GM23338 (cell line): Measurements from ENCODE around the gene SGK1. TPM values are rescaled to one million over a fixed set of nuclear protein-coding genes. Genes with fewer than 3 reads are reported as not detected.
"Not testable (repeated sequence)": the region's sequence is repeated elsewhere in the genome, so short reads cannot be mapped to it uniquely, and the experiment has no call there.

ENCODE experiments used
- ATAC-seq: fragments of 200-7000 bp; cut with Tn5 transposase; 3 replicates; pipeline ENCODE4 v1.9.1; 2020
- DNase-seq: peaks from one replicate; pipeline ENCODE4 v3.0.0-alpha.2; 2015; ENCODE audit warnings: low spot score
- H2AFZ ChIP-seq: fragments of 200-600 bp; sonication (generic); 2 replicates; pipeline ENCODE4 v1.8.0; 2016; ENCODE audit warnings: antibody characterized with exemption, mild to moderate bottlenecking, moderate library complexity
- H3F3A ChIP-seq: fragments of 200-600 bp; sonication (generic); replicated peaks from 2 replicates; pipeline ENCODE4 v1.8.0; 2017; ENCODE audit warnings: antibody characterized with exemption, mixed run types, low read depth
- H3K27ac ChIP-seq: fragments of 200-600 bp; sonication (generic); 2 replicates; pipeline ENCODE4 v1.6.1; 2016; ENCODE audit warnings: low read depth
- H3K27me3 ChIP-seq: fragments of 200-600 bp; sonication (generic); 2 replicates; pipeline ENCODE4 v1.8.0; 2016; ENCODE audit warnings: mild to moderate bottlenecking, mixed run types, moderate library complexity; ENCODE audit not compliant: insufficient read depth
- H3K36me3 ChIP-seq: fragments of 200-600 bp; sonication (generic); 2 replicates; pipeline ENCODE4 v1.8.0; 2016; ENCODE audit warnings: mild to moderate bottlenecking; ENCODE audit not compliant: insufficient read depth
- H3K4me1 ChIP-seq: fragments of 200-600 bp; sonication (generic); 2 replicates; pipeline ENCODE4 v1.8.0; 2016; ENCODE audit warnings: mild to moderate bottlenecking, moderate library complexity; ENCODE audit not compliant: insufficient read depth
- H3K4me2 ChIP-seq: fragments of 200-600 bp; sonication (generic); 2 replicates; pipeline ENCODE4 v1.7.1; 2017; ENCODE audit warnings: mixed run types
- H3K4me3 ChIP-seq: fragments of 200-600 bp; sonication (generic); 2 replicates; pipeline ENCODE4 v1.6.1; 2016; ENCODE audit warnings: mixed run types
- H3K79me2 ChIP-seq: fragments of 200-600 bp; sonication (generic); replicated peaks from 2 replicates; pipeline ENCODE4 v1.8.0; 2017; ENCODE audit warnings: mild to moderate bottlenecking; ENCODE audit not compliant: insufficient read depth
- H3K9me2 ChIP-seq: fragments of 200-600 bp; sonication (generic); 2 replicates; pipeline ENCODE4 v1.8.0; 2017; ENCODE audit not compliant: insufficient read depth
- H4K20me1 ChIP-seq: fragments of 200-600 bp; sonication (generic); replicated peaks from 2 replicates; pipeline ENCODE4 v1.8.0; 2017; ENCODE audit warnings: mild to moderate bottlenecking; ENCODE audit not compliant: insufficient read depth
- H3K27ac Mint-ChIP-seq: 2 replicates; pipeline ENCODE4 v1.8.0; 2020; ENCODE audit warnings: inconsistent platforms, mild to moderate bottlenecking, moderate library complexity, mixed read lengths
- H3K27me3 Mint-ChIP-seq: 3 replicates; pipeline ENCODE4 v1.8.0; 2022; ENCODE audit warnings: low read depth, mild to moderate bottlenecking, moderate library complexity, mixed read lengths, inconsistent platforms; ENCODE audit not compliant: insufficient read depth, poor library complexity
- H3K36me3 Mint-ChIP-seq: 3 replicates; pipeline ENCODE4 v1.8.0; 2021; ENCODE audit warnings: low read depth, mild to moderate bottlenecking, inconsistent platforms, moderate library complexity, mixed read lengths
- H3K4me1 Mint-ChIP-seq: 3 replicates; pipeline ENCODE4 v1.8.0; 2020; ENCODE audit warnings: mild to moderate bottlenecking, inconsistent platforms, mixed read lengths
- H3K4me3 Mint-ChIP-seq: 3 replicates; pipeline ENCODE4 v1.8.0; 2021; ENCODE audit warnings: moderate library complexity, mild to moderate bottlenecking, inconsistent platforms, mixed read lengths
- H3K9me3 Mint-ChIP-seq: 3 replicates; pipeline ENCODE4 v1.8.0; 2020; ENCODE audit warnings: moderate library complexity, mild to moderate bottlenecking, inconsistent platforms, mixed read lengths
- CREB1 ChIP-seq: fragments of 250-450 bp; sonication (Bioruptor Pico); IDR thresholded peaks from 2 replicates; pipeline ENCODE4 v1.5.0; 2020; ENCODE audit warnings: low read depth, mild to moderate bottlenecking, moderate library complexity
- EZH2 ChIP-seq: fragments of 200-600 bp; sonication (generic); IDR thresholded peaks from one replicate; pipeline ENCODE4 v1.8.0; 2017; ENCODE audit warnings: antibody characterized with exemption, mild to moderate bottlenecking, low read depth; ENCODE audit not compliant: unreplicated experiment
- JUNB ChIP-seq: IDR thresholded peaks from one replicate; pipeline ENCODE4 v1.6.1; 2016; ENCODE audit warnings: antibody characterized with exemption; ENCODE audit not compliant: unreplicated experiment
- polyA plus RNA-seq: library from polyadenylated mRNA; unstranded; fragments of >200 nt; fragmentation: Nextera tagmentation; extraction: Ambion mirVana; gene quantifications from 2 replicates; pipeline ENCODE4 v1.2.1, GENCODE V29; 2016
- total RNA-seq: library from RNA; depleted of rRNA; stranded (reverse); fragments of >200 nt; shearing (Covaris generic); gene quantifications from 2 replicates; pipeline ENCODE4 v1.2.3, GENCODE V29; 2014
- TF ChIP-seq, protein P1 (sequence below): IDR thresholded peaks from 2 replicates; pipeline ENCODE4 v1.6.1; 2016; ENCODE audit warnings: antibody characterized with exemption
- TF ChIP-seq, protein P2 (sequence below): fragments of 250-450 bp; sonication (Bioruptor Pico); IDR thresholded peaks from 2 replicates; pipeline ENCODE4 v1.5.0; 2020; ENCODE audit warnings: mild to moderate bottlenecking, moderate library complexity

Gene SGK1
- total and polyA plus RNA-seq, 2 experiments from 2014 or later = 16.3 to 37.2 TPM

DNA sequence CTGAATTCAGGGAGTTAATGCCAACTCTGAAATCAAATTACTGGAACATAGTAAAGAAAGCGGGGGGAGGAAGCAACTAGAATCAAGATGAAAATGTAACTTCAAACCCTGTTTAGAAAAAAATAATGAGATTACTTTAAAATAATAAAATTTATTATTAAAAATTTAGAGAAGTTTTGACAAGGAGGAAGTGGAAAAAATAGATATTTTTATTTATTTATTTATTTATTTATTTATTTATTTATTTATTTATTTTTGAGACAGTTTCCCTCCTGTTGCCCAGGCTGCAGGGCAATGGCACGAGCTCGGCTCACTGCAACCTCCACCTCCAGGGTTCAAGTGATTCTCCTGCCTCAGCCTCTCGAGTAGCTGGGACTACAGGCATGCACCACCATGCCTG, 82.6 kb downstream of the SGK1 start:
- H3K27me3 Mint-ChIP-seq, DNase-seq: not testable (repeated sequence)

DNA sequence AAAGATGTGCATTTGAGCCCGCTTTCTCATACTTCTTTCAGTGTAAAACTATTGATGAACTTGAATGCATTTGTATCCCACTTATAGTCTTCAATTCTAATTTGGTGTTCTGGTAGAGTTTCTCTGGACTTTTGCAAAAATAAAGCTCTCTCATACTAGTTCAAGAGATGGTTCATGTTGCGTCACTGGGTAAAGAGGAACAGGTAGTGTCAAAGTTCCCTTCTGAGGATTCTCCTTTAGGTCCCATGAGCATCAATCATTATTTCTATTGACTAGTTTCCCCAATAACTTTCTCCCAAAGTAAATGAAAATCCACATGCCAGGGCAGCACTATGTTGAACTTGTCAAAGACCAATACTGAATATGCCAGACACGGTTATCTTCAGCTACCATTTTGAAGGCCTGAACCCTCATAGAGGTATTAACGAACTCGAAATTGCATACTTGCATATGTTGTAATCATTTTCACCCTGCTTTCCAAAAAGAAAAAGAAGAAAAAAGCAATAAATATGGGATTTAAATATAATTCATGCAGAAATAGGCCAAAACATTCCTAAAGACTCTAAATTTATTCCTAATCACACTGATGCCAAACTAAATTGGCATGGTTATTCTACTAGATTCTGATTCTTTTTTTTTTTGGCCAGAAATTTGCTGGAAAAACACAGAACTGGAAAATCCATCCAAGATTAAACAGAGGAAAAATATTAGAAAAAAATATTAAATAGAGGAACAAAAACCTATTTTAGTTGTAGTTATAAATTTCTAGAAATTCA, 84.5 kb downstream of the SGK1 start:
- Mint-ChIP-seq H3K27ac (no peak overlapping the region), H3K4me1 (peaks cover 25% of the 10 kb centered on the region), H3K36me3 (no peaks in the 10 kb centered on the region), H3K4me3 (no peak overlapping the region), H3K27me3 (peaks cover 2% of the 10 kb centered on the region), H3K9me3 (no peaks in the 10 kb centered on the region)
- H3K27me3 ChIP-seq = no peaks in the 10 kb centered on the region
- H3K27ac ChIP-seq = no peak overlapping the region
- H3F3A ChIP-seq = no peaks in the 10 kb centered on the region
- DNase-seq (no peak), ATAC-seq (no peak)
- H4K20me1 ChIP-seq = no peaks in the 10 kb centered on the region
- no peak for TF ChIP-seq CREB1
- TF ChIP-seq, protein P1, sequence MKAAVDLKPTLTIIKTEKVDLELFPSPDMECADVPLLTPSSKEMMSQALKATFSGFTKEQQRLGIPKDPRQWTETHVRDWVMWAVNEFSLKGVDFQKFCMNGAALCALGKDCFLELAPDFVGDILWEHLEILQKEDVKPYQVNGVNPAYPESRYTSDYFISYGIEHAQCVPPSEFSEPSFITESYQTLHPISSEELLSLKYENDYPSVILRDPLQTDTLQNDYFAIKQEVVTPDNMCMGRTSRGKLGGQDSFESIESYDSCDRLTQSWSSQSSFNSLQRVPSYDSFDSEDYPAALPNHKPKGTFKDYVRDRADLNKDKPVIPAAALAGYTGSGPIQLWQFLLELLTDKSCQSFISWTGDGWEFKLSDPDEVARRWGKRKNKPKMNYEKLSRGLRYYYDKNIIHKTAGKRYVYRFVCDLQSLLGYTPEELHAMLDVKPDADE = no peak
- H3K79me2 ChIP-seq = no peaks in the 10 kb centered on the region
- peaks cover 11% of the 10 kb centered on the region for H3K4me1 ChIP-seq
- no peaks in the 10 kb centered on the region for H3K36me3 ChIP-seq
- no peaks in the 10 kb centered on the region for H3K9me2 ChIP-seq
- H3K4me2 ChIP-seq = no peak overlapping the region
- no peak overlapping the region for H3K4me3 ChIP-seq
- H2AFZ ChIP-seq = no peak overlapping the region

More for the DNA sequence above, 82.6 kb downstream of the SGK1 start:
- not testable (repeated sequence) for H3F3A ChIP-seq, H3K9me2 ChIP-seq, H3K4me1 Mint-ChIP-seq, H3K36me3 Mint-ChIP-seq, H3K79me2 ChIP-seq, H2AFZ ChIP-seq, H3K4me2 ChIP-seq, H3K27ac Mint-ChIP-seq, H4K20me1 ChIP-seq, H3K36me3 ChIP-seq, ATAC-seq, H3K27ac ChIP-seq, H3K4me1 ChIP-seq, H3K4me3 ChIP-seq, H3K9me3 Mint-ChIP-seq, H3K4me3 Mint-ChIP-seq, H3K27me3 ChIP-seq

DNA sequence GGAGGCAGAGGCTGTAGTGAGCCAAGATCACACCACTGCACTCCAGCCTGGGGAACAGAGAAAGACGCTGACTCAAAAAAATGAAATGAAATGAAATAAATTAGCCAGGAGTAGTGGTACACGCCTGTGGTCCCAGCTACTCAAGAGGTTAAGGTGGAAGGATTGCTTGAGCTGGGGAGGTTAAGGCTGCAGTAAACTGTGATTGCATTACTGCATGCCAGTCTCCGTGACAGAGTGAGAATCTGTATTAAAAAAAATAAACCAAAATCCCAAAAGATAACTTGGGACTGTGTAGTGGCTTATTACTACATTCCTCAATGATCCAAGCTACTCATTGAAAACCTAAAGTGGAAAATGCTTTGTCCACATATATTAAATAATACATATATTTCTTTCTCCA, 87.0 kb downstream of the SGK1 start:
- H4K20me1 ChIP-seq = no peaks in the 10 kb centered on the region
- H3K36me3 ChIP-seq = no peaks in the 10 kb centered on the region
- no peak overlapping the region for H3K4me2 ChIP-seq
- H3K4me1 ChIP-seq = peaks cover 11% of the 10 kb centered on the region
- H3K27ac ChIP-seq = no peak overlapping the region
- no peak overlapping the region for H3K4me3 ChIP-seq
- H3K79me2 ChIP-seq = no peaks in the 10 kb centered on the region
- no peak for ATAC-seq
- H3F3A ChIP-seq = no peaks in the 10 kb centered on the region
- Mint-ChIP-seq H3K36me3 (no peaks in the 10 kb centered on the region), H3K4me1 (peaks cover 17% of the 10 kb centered on the region), H3K27ac (no peak overlapping the region), H3K4me3 (no peak overlapping the region), H3K9me3 (no peaks in the 10 kb centered on the region), H3K27me3 (peaks cover 4% of the 10 kb centered on the region)
- H2AFZ ChIP-seq = 0 out of 2 replicates have a peak overlapping the region, but pooled peaks have one; percentile 78
- DNase-seq = no peak
- H3K27me3 ChIP-seq = no peaks in the 10 kb centered on the region
- H3K9me2 ChIP-seq = no peaks in the 10 kb centered on the region
- TF ChIP-seq, protein P1 = no peak
- no peak for TF ChIP-seq EZH2
- TF ChIP-seq JUNB = no peak
- TF ChIP-seq, protein P2, sequence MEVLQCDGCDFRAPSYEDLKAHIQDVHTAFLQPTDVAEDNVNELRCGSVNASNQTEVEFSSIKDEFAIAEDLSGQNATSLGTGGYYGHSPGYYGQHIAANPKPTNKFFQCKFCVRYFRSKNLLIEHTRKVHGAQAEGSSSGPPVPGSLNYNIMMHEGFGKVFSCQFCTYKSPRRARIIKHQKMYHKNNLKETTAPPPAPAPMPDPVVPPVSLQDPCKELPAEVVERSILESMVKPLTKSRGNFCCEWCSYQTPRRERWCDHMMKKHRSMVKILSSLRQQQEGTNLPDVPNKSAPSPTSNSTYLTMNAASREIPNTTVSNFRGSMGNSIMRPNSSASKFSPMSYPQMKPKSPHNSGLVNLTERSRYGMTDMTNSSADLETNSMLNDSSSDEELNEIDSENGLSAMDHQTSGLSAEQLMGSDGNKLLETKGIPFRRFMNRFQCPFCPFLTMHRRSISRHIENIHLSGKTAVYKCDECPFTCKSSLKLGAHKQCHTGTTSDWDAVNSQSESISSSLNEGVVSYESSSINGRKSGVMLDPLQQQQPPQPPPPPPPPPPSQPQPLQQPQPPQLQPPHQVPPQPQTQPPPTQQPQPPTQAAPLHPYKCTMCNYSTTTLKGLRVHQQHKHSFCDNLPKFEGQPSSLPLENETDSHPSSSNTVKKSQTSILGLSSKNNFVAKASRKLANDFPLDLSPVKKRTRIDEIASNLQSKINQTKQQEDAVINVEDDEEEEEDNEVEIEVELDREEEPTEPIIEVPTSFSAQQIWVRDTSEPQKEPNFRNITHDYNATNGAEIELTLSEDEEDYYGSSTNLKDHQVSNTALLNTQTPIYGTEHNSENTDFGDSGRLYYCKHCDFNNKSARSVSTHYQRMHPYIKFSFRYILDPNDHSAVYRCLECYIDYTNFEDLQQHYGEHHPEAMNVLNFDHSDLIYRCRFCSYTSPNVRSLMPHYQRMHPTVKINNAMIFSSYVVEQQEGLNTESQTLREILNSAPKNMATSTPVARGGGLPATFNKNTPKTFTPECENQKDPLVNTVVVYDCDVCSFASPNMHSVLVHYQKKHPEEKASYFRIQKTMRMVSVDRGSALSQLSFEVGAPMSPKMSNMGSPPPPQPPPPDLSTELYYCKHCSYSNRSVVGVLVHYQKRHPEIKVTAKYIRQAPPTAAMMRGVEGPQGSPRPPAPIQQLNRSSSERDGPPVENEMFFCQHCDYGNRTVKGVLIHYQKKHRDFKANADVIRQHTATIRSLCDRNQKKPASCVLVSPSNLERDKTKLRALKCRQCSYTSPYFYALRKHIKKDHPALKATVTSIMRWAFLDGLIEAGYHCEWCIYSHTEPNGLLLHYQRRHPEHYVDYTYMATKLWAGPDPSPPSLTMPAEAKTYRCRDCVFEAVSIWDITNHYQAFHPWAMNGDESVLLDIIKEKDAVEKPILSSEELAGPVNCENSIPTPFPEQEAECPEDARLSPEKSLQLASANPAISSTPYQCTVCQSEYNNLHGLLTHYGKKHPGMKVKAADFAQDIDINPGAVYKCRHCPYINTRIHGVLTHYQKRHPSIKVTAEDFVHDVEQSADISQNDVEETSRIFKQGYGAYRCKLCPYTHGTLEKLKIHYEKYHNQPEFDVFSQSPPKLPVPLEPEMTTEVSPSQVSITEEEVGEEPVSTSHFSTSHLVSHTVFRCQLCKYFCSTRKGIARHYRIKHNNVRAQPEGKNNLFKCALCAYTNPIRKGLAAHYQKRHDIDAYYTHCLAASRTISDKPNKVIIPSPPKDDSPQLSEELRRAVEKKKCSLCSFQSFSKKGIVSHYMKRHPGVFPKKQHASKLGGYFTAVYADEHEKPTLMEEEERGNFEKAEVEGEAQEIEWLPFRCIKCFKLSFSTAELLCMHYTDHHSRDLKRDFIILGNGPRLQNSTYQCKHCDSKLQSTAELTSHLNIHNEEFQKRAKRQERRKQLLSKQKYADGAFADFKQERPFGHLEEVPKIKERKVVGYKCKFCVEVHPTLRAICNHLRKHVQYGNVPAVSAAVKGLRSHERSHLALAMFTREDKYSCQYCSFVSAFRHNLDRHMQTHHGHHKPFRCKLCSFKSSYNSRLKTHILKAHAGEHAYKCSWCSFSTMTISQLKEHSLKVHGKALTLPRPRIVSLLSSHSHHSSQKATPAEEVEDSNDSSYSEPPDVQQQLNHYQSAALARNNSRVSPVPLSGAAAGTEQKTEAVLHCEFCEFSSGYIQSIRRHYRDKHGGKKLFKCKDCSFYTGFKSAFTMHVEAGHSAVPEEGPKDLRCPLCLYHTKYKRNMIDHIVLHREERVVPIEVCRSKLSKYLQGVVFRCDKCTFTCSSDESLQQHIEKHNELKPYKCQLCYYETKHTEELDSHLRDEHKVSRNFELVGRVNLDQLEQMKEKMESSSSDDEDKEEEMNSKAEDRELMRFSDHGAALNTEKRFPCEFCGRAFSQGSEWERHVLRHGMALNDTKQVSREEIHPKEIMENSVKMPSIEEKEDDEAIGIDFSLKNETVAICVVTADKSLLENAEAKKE (CRISPR knock-in tag) = no peak
